ENCODE data around the gene REV1.
"Not testable (repeated sequence)": the region's sequence is repeated elsewhere in the genome, so short reads cannot be mapped to it uniquely, and the experiment has no call there.

Gene REV1

DNA sequence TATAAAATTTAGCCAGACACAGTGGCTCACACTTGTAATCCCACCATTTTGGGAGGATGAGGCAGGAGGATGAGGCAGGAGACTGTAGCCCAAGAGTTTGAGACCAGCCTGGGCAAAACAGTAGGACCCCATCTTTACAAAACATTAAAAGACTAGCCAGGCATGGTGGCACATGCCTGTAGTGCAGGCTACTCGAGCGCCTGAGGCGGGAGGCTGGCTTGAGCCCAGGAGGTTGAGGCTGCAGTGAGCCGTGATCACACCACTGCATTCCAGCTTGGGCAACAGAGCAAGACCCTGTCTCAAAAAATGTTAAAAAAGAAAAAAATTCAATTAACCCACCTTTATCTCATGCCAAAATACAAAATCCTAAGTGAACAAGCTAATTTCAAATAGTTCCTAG is 4.0 kb downstream of the REV1 start:
- DNase-seq: no peak

DNA sequence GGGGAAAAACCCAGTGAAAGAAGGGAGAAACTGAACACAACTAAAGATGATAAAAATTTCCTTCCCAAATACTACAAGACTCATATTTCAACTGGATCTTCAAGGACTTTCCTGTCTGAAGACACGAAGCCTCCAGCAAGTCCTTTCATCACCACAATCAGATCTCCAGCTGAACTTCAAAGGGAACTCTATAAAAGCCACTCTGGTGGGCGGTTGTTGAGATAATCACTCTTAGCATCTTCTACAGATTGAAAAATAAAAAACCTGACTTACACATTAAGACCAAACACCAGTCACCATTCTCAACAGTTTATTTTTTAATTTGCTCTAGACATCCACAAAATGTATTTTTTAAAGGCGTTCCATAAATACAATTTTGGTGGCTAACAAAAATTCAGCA is 4.4 kb downstream of the REV1 start:
- no peak for DNase-seq

DNA sequence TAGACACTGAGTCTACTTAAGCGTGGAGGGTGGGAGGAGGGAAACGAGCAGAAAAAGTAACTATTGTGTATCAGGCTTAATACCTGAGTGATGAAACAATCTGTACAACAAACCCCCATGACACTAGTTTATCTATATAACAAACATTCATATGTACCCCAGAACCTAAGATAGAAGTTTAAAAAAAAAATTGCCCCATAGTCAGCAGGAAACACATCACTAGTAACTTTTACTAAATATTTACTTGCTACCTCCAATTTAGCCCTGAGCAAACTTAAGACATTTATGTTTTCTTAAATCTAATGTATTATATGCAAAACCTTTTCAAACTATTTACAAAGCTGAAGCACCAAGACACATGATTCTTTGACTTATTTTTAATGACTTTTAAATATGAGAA is 5.6 kb downstream of the REV1 start:
- DNase-seq: no peak

DNA sequence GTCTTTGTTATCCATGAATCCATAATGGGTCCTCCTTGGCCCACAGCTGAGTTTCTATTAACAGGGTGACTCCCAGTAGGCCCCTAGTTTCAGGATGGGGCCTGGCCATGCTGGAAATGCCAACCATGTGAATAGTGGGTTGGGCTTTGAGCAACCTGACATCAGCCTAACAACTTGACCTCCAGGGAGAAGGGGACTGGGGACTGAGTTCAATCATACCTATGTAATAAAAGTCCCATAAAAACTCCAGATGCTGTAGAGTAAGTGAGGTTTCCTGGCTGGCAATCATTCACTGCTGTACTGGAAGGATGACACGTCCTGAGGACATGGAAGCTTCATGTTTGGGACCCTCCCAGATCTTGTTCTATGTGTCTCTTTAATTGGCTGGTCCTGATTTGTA is 7.9 kb downstream of the REV1 start:
- no peak for DNase-seq

DNA sequence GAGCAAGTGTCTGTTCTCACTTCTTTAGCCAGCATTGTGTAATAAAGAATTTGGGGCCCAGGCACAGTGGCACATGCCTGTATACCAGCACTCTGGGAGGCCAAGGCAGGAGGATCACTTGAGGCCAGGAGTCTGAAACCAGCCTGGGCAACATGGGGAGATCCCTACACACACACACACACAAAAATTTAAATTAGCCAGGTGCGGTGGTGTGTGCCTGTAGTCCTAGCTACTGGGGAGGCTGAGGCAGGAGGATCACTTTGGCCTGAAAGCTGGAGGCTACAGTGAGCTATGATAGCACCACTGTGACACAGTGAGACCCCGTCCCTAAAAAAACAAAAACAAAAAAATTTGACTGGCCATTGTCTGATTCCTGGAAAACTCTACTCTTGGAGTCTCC is 8.3 kb downstream of the REV1 start:
- DNase-seq: no peak

DNA sequence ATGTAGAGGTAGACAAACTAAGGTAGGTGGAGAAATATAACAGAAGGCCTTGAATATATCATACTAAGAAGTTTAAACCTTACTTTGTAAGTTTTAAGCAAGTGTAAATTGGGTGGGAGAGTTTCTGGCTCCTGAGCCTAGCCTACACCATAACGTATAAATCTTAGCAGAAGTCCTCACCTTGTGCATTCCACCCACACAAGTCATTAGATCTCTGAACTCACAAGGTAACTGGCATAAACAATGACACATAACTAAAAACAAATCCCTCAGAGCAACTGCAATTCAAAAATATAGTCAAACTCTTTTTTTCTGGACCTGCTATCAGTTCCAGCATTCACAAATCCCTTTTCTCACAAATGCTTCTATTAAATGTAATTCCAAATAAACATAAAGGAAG is 9.4 kb downstream of the REV1 start:
- DNase-seq: no peak

DNA sequence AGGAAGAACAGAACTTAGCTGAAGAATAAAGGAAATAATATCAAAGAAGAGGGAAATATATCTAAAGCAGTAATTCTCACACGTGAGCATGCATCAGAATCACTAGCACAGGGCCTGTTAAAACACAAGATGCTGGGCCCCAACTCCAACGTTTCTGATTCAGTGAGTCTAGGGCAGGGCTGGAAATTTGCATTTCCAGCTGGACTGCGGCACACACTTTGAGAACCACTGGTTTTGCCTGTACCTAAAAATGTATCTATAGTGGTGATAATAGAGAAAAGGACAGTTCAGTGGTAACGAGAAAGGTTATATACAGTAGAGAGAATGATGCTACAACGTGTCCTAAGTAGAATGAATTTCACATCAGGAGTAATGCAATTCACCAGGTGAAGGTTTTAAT is 11.2 kb downstream of the REV1 start:
- no peak for DNase-seq

DNA sequence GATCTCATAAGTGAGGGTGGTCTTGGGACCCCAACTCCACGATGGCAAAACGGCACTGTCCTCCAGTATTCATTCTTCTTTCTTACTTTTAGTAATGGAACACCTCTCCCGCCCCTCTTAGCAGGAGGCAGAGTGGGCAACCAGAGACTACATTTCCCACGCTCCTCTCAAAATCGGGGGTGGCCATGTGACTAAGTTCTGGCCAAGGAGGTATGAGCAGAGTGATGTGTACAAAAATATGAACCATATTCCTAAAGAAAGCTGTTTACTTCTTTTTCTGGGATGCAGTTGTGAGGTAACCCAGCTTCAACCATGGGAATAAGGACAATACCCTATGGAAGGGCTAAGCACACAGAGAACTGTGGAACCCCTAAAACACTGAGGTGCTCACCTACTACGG is 12.8 kb downstream of the REV1 start:
- no peak for DNase-seq

DNA sequence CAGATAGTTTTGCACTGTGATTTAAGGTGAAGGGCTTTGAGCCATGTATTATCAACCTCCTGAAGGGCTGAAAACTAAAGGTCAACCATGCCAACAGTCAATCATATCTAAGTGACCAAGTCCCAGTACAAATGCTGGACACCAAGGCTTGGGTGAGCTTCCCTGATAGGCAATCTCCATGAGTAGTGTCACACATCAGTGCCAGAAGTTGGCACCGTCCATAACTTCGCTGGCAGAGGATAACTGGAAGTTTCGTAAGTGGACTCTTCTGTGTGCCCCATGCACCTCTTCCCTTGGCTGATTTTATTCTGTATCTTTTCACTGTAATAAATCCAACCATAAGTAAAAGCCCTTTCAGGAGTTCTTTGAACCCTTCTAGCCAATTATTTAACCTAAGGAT is 13.2 kb downstream of the REV1 start:
- no peak for DNase-seq

DNA sequence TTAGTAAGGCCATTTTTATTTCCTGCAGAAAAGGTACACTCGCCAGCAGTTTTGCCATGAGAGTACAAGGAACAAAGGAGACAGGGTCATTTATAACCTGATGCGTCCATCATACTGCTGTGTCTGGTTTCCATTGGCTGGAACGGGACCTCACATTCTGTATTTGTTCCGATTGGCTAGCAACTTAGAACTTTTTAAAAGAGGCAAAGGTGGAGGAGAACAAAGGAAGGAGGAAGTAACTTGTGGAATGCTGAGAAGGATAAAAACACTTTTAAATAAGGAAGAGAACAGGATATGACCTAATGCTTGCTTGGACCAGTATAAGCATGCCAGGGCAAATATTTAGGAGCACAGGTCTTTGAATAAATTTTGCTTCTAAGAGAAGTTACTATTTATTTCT is 14.7 kb downstream of the REV1 start:
- DNase-seq: not testable (repeated sequence)

DNA sequence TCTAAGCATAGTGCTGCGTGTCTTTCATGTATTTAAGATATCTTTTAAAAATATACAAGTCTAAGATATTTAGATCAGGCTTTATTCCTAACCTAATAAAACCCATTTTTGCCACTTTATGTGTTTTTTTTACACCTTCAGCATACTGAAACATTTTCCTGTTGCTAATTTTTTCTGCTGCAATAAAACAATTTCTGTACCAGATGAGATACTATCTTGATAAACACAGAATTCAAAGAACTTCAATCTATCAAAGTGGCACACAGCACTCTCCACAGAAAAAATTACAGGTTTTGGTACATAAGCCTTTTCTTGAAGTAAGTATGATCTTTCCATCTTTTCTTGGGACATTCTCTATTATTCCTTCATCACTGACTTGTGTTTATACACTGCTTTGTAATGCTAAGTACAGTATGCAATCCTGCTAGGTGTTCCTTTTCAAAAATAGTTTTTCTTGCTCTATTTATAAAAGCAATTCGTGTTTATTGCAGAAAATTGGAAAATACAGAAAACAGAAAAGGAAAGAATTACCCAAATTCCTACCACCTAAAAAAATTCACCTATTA is 16.2 kb downstream of the REV1 start:
- DNase-seq: no peak

DNA sequence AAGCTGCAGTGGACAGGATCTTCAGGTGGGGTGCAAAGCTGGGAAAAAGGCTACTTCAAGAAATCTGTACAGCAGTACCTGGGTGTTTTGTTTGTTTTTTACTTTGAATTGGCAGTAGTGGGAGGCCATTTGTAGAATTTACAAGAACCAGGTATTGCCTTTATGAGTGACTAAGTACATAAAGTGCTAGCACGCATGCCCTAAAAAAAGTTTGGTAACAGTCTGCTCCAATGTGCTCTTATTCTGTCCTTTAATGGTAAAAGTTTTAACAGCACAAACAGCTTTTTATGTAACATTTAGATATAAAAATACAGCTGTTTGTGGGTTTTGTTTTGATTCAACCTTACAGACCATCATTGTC is 17.2 kb downstream of the REV1 start:
- no peak for DNase-seq

DNA sequence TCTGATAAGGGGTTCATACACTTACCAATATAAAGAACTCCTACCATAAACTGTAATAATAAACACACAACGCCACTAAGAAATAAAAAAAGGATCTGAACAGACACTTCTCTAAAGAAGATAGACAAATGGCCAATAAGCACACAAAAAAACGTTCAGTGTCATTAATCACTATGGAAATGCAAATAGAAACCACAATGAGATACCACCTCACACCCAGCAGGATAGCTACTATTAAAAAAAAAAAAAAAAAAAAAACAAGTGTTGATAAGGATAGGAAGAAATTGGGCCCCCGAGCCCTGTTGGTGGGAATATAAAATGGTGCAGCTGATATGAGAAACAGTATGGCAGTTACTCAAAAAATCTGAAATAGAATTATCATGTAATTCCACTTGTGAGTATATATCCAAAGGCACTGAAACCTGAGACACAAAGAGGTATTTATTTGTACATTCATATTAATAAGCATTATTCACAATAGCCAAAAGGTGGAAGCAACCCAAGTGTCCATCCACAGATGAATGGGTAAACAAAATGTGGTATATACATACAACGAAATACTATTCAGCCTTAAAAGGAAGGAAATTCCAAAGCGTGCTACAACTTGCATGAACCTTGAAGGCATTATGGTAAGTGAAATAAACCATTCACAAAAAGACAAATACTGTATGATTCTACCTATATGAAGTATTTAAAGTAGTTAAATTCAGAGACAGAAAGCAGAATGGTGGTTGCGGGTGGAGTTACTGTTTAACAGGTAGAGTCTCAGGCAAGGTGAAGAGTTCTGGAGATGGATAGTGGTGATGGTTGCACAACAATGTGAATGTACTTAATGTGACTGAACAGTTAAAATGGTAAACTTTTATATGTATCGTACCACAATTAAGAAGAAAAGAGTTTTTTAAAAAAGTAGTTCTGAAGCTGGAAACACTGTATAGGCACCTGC is 17.9 kb downstream of the REV1 start:
- DNase-seq: no peak

DNA sequence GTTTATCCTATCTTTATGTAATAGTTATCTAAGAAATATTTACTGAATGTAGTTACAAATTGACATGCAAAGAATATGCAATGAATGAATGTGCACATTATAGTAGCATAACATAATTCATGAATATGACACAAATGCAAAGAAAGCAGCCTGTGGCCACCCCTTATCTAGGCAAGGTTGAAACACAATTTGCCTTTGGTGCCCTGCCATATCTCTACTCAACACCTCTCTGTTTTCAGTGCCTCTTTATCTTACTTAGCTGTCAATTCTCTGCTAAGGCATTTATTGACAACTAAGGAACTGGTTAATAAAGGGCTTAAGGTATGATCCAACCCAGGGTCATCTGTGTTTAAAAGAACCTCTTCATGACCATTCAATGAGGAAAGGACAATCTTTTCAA is 18.9 kb downstream of the REV1 start:
- DNase-seq: no peak

DNA sequence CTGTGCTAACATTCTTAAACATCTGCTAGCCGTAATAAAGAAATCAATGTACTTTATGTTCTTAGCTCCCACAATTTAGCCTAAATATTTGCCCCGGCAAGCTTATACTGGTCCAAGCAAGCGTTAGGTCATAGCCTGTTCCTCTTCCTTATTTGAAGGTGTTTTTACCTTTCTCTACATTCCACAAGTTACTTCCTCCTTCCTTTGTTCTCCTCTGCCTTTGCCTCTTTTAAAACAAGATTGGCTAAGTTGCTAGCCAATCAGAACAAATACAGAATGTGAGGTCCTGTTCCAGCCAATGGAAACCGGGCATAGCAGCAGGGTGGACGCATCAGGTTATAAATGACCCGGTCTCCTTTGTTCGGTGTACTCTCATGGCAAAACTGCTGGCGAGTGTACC is 19.4 kb downstream of the REV1 start:
- not testable (repeated sequence) for DNase-seq

DNA sequence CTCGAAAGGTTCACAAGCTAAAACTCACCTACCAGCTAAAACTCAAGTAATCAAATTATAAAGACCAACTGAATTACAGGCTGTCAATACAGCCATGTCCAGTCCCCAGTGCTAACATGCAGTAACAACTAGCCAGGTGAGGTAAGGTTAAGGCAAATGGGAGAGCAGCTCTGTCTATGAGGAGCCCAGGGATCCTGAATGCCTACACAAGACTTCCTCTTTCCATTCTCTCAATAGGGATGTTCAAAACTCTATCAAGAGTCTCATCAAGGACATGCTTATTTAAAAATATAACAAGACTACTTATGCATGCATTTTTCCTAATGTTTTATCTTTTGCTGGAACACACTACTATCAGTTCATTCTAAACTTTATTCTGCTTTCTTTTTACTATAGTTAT is 20.4 kb downstream of the REV1 start:
- no peak for DNase-seq

DNA sequence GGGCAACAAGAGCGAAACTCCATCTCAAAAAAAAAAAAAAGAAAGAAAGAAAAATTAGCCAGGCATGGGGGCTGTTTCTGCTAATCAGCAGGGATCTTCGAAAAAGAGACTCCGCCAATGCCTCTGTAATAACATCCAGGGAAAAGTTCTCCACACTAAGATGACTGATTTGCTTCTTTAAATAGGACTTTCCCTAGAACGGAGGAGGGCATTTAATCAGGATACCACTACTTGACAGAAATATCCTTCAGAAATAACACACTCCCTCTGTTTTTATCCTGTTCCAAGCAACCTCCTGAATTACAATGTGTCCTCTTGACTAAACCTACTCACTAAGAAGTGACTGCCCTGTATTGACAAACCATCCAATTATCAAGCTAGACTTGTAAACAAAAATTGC is 21.7 kb downstream of the REV1 start:
- no peak for DNase-seq

DNA sequence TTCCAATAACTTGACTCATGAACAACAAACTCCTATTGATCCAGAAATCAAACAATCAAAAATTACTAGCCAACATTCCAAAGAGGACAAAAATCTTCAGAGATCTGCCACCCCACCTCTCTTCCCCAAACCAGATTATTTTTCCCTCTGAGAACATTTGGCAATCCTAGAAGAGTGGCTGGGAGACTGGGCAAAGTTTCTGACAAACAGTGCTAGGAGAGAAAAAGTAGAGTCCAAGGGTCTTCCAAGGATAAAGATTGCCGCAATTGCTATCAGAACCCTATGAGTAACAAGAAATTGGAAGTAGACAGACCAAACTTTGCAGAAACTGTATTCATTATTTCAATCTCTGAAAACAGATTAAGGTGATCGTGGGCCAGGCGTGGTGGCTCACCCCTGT is 22.4 kb downstream of the REV1 start:
- DNase-seq: no peak

DNA sequence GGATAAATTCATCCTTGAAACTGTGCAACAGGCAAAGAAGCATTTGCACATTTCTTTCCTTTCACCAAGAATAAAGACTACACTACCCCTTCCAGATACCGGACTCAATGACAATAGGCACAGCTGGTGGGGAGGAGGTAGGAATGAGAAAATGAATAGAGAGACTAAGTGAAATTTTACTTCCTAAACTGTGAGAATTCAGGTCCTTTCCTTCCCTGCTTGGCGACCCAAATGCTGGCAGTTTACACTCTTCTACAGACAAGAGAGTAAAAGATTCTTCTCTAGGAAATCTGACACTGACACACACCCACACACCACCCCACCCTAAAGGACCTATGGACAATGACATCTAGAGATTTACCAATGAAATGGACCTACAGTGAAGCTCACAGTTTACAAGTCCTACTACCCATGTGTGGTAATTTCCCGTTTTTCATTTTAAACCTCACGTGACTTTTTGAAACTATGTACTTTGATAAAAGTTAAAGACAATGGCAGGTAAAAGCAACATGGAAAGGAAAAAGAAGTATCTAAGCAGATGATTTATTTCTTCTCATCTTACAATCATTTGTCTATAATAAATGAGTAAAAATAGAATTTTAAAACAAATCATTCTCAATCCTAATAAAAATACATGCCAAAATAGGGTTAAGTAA is 27.9 kb downstream of the REV1 start:
- no peak for DNase-seq

DNA sequence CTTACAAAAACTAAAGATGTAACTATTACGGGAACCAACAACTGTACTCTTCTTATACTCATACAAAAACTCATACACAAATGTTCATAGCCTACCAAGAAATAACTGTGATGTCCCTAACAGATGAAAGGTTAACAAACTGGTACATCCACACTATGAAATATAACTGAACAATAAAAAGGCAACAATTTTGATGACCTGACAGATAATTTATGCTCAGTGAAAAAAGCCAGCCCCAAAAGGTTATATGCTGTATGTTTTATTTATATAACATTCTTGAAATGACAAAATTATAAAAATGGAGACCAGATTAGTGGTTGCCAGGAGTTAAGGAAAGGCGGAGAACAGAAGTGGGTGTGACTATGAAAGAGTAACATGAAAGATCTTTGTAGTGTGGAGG is 31.3 kb downstream of the REV1 start:
- DNase-seq: no peak

DNA sequence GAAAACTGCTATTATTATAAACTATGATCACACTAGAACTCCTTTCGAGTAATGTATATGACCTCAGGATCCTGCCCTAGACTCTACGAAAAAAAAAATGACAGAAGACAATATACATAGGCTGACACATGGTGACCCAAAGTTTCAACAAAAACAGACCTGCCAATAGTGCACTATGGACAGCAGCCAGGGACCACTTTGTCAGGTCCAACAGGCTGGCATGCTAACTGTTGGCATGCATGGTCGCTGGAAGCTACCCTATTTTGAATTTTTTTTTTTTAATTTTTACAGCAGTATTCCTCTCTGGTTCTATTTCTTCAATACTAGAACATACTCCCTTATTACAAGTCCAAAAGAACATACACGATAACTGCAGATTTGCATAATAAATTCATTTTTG is 38.1 kb downstream of the REV1 start:
- DNase-seq: no peak

DNA sequence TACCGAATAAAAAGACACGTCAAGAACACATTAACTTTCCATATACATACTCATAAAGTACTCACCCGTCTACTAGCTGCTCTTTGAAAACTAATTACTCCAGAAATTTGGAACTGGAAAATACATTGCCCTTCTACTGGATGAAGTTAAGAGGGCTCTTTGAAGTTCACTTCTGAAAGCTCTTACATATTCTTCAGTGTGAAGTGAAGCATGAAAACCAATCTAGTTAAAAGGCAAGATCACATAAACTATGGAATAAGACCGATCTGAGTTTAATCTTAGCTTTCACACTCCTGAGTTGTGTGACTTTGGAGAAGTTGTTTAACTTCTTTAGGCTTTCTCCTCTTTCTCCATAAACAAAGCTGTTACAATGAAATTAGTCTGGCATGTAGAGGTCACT is 38.5 kb downstream of the REV1 start:
- DNase-seq: no peak

DNA sequence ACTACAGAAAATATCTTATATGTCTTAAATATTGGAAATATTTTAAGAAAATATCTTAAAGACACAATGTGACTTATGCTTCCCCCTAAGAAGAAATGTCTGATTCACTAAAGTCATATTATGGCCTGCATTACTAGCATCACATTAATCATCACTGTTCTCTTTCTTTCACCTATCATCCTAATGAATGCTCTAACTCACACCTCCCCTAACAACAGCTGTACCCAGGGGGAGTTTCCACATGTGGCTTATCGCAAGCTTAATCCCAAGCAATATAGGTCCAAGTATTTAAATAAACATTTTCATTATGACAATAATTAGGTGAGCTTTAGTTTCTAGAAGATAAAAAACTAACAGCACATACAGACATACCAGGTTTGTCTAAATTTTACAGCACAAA is 39.6 kb downstream of the REV1 start:
- no peak for DNase-seq

DNA sequence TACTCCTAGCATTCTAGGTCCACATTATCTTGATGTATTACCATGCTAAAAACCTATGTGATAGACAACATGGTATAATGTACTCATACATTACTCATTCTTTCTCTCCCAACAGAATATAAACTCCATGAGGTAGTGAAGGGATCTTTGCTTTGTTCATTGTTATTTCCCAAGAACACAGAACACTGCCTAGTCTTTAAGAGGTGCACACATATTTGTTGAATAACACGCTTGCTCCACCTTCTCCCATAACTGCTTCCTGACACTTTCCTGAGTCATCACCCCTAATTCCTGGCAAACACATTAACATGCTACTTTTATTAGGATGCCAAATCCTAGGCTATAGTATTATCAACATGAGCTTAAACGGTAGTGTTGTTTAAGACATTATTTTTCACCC is 41.3 kb downstream of the REV1 start:
- no peak for DNase-seq
